HepG2 (cell line): ENCODE data around the gene PA2G4. TPM values are rescaled to one million over a fixed set of nuclear protein-coding genes. Genes with fewer than 3 reads are reported as not detected.

Source experiments
- AGO1 ChIP-seq: fragments of 200-400 bp; formaldehyde crosslinking; IDR thresholded peaks from 2 replicates; pipeline ENCODE4 v1.6.1; 2017; ENCODE audit warnings: mild to moderate bottlenecking, low read depth, low read length, moderate library complexity; ENCODE audit not compliant: poor library complexity, severe bottlenecking
- MIER2 ChIP-seq: IDR thresholded peaks from 2 replicates; pipeline ENCODE4 v1.6.1; 2016; ENCODE audit warnings: missing biosample characterization, missing genetic modification reagents
- REPIN1 ChIP-seq: sonication (generic); formaldehyde crosslinking; IDR thresholded peaks from 2 replicates; pipeline ENCODE4 v1.8.0; 2022; ENCODE audit warnings: missing genetic modification reagents, low read depth, mild to moderate bottlenecking, borderline replicate concordance
- SIX4 ChIP-seq: sonication (generic); formaldehyde crosslinking; IDR thresholded peaks from 2 replicates; pipeline ENCODE4 v1.4.0; 2020; ENCODE audit warnings: missing genetic modification reagents
- TCF7L2 ChIP-seq: IDR thresholded peaks from 2 replicates; pipeline ENCODE4 v1.6.1; 2011; ENCODE audit warnings: mild to moderate bottlenecking, low read depth, low read length, moderate library complexity
- YEATS4 ChIP-seq: sonication (generic); formaldehyde crosslinking; IDR thresholded peaks from 2 replicates; pipeline ENCODE4 v1.4.0; 2020; ENCODE audit warnings: missing genetic modification reagents, borderline replicate concordance
- ZFP36L1 ChIP-seq: sonication (generic); formaldehyde crosslinking; IDR thresholded peaks from 2 replicates; pipeline ENCODE4 v1.8.0; 2022; ENCODE audit warnings: mild to moderate bottlenecking, missing genetic modification reagents, moderate library complexity
- ZNF768 ChIP-seq: sonication (generic); formaldehyde crosslinking; IDR thresholded peaks from 2 replicates; pipeline ENCODE4 v1.4.0; 2020; ENCODE audit warnings: missing genetic modification reagents
- polyA plus RNA-seq, 8 experiments: library from polyadenylated mRNA; depleted of rRNA in 3 of 8; stranded (reverse) in 7 of 8; unstranded in 1 of 8; fragments of >200 nt; fragmentation: Illumina TruSeq in 4 of 8; extraction: Trizol in 4 of 8; gene quantifications; 2 replicates each; pipeline versions ENCODE4 v1.2.1 to v1.2.3, GENCODE V29; 2011 to 2016; ENCODE audit warnings: low read depth in 4 of 8, missing spikeins in 1 of 8, mixed read lengths in 1 of 8; ENCODE audit not compliant: insufficient read depth in 1 of 8
- total RNA-seq, 5 experiments: library from RNA; depleted of rRNA; stranded (reverse); fragments of >200 nt; fragmentation: Illumina TruSeq; extraction: Trizol; gene quantifications; 2 replicates each; pipeline ENCODE4 v1.2.3, GENCODE V29; 2016; ENCODE audit warnings: low read depth in 1 of 5
- TF ChIP-seq, protein P1 (sequence below): sonication (generic); formaldehyde crosslinking; IDR thresholded peaks from 2 replicates; pipeline ENCODE4 v1.5.1; 2020; ENCODE audit warnings: mild to moderate bottlenecking, missing genetic modification reagents, moderate library complexity
- TF ChIP-seq, protein P2 (sequence below): sonication (generic); formaldehyde crosslinking; IDR thresholded peaks from 2 replicates; pipeline ENCODE4 v1.8.1; 2023; ENCODE audit warnings: mild to moderate bottlenecking, moderate library complexity, missing genetic modification reagents
- TF ChIP-seq, protein P3 (sequence below): sonication (generic); formaldehyde crosslinking; IDR thresholded peaks from 2 replicates; pipeline ENCODE4 v1.5.0; 2020; ENCODE audit warnings: mild to moderate bottlenecking, missing genetic modification reagents, borderline replicate concordance
- TF ChIP-seq, protein P4 (sequence below): sonication (generic); formaldehyde crosslinking; IDR thresholded peaks from 2 replicates; pipeline ENCODE4 v1.4.0; 2020; ENCODE audit warnings: missing genetic modification reagents
- TF ChIP-seq, protein P5 (sequence below): sonication (generic); formaldehyde crosslinking; IDR thresholded peaks from 2 replicates; pipeline ENCODE4 v1.8.1; 2023; ENCODE audit warnings: mild to moderate bottlenecking, missing genetic modification reagents, borderline replicate concordance

The PA2G4 gene
- total and polyA plus RNA-seq, 2 of the 13 experiments (the other 11 are each of a cell fraction or from before 2014, with no cell fraction given), result 147 to 240 TPM

DNA sequence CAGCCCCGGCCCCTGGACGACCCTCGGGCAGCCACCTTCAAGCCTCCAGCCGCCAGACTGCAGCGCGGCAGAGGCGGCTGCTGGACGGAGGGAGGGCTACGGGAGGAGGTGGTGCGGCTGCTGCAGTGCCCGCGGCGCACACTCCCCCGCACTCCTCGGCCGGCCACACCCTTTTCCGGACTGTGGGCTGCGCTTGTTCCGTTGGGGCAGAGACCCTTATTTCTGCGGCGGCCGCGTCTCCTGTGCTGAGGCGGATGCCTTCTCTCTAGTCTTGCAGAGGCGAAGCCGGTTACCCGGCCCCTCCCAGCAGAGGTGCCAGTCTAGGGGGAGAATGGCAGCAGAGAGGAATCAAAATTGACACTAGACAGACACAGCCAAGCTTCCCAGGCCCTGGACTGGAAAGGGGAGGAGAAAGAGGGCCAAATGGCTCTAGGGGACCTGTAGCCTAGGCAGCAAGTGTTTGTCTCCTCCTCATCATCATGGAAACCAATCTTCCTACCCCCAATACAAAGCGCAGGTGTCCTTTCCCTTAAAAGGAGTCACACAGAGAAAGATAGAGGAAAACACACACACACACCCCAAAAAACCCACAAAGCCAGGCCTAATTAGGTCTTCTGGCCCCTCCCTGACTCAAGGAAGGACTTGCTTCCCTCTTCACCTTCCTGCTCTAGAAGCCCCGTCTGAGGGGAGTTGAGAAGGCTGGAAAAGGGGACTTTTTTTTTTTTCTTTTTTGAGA lies 25.0 kb downstream of the PA2G4 start (continued):
- TF ChIP-seq, protein P1, sequence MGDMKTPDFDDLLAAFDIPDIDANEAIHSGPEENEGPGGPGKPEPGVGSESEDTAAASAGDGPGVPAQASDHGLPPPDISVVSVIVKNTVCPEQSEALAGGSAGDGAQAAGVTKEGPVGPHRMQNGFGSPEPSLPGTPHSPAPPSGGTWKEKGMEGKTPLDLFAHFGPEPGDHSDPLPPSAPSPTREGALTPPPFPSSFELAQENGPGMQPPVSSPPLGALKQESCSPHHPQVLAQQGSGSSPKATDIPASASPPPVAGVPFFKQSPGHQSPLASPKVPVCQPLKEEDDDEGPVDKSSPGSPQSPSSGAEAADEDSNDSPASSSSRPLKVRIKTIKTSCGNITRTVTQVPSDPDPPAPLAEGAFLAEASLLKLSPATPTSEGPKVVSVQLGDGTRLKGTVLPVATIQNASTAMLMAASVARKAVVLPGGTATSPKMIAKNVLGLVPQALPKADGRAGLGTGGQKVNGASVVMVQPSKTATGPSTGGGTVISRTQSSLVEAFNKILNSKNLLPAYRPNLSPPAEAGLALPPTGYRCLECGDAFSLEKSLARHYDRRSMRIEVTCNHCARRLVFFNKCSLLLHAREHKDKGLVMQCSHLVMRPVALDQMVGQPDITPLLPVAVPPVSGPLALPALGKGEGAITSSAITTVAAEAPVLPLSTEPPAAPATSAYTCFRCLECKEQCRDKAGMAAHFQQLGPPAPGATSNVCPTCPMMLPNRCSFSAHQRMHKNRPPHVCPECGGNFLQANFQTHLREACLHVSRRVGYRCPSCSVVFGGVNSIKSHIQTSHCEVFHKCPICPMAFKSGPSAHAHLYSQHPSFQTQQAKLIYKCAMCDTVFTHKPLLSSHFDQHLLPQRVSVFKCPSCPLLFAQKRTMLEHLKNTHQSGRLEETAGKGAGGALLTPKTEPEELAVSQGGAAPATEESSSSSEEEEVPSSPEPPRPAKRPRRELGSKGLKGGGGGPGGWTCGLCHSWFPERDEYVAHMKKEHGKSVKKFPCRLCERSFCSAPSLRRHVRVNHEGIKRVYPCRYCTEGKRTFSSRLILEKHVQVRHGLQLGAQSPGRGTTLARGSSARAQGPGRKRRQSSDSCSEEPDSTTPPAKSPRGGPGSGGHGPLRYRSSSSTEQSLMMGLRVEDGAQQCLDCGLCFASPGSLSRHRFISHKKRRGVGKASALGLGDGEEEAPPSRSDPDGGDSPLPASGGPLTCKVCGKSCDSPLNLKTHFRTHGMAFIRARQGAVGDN (CRISPR knock-in tag), result peak; percentile 32; the same call in 1 of the 2 replicates
- TF ChIP-seq REPIN1 (CRISPR knock-in tag) (no peak), ZNF768 (CRISPR knock-in tag) (peak; percentile 36; the same call in 1 of the 2 replicates), SIX4 (no peak), TCF7L2 (no peak), YEATS4 (CRISPR knock-in tag) (no peak), ZFP36L1 (no peak), AGO1 (peak; percentile 51), MIER2 (no peak)
- TF ChIP-seq, protein P2, sequence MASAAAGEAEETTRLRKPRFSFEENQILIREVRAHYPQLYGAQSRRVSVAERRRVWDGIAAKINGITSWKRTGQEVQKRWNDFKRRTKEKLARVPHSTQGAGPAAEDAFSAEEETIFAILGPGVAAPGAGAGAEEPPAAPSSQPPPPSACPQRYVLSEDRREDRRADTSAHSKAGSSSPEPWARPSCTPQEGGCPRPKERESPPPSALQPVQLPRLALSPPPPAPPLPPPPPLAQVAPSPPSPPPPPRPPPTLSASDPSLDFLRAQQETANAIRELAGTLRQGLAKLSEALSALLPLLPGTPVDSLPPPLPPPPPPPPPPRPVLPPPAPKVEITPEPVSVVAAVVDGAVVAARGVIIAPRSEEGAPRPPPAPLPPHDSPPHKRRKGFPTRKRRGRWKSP (CRISPR knock-in tag), result no peak
- TF ChIP-seq, protein P3, sequence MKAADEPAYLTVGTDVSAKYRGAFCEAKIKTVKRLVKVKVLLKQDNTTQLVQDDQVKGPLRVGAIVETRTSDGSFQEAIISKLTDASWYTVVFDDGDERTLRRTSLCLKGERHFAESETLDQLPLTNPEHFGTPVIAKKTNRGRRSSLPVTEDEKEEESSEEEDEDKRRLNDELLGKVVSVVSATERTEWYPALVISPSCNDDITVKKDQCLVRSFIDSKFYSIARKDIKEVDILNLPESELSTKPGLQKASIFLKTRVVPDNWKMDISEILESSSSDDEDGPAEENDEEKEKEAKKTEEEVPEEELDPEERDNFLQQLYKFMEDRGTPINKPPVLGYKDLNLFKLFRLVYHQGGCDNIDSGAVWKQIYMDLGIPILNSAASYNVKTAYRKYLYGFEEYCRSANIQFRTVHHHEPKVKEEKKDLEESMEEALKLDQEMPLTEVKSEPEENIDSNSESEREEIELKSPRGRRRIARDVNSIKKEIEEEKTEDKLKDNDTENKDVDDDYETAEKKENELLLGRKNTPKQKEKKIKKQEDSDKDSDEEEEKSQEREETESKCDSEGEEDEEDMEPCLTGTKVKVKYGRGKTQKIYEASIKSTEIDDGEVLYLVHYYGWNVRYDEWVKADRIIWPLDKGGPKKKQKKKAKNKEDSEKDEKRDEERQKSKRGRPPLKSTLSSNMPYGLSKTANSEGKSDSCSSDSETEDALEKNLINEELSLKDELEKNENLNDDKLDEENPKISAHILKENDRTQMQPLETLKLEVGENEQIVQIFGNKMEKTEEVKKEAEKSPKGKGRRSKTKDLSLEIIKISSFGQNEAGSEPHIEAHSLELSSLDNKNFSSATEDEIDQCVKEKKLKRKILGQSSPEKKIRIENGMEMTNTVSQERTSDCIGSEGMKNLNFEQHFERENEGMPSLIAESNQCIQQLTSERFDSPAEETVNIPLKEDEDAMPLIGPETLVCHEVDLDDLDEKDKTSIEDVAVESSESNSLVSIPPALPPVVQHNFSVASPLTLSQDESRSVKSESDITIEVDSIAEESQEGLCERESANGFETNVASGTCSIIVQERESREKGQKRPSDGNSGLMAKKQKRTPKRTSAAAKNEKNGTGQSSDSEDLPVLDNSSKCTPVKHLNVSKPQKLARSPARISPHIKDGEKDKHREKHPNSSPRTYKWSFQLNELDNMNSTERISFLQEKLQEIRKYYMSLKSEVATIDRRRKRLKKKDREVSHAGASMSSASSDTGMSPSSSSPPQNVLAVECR (CRISPR knock-in tag), result peak; percentile 27; the same call in 1 of the 2 replicates
- TF ChIP-seq, protein P4, sequence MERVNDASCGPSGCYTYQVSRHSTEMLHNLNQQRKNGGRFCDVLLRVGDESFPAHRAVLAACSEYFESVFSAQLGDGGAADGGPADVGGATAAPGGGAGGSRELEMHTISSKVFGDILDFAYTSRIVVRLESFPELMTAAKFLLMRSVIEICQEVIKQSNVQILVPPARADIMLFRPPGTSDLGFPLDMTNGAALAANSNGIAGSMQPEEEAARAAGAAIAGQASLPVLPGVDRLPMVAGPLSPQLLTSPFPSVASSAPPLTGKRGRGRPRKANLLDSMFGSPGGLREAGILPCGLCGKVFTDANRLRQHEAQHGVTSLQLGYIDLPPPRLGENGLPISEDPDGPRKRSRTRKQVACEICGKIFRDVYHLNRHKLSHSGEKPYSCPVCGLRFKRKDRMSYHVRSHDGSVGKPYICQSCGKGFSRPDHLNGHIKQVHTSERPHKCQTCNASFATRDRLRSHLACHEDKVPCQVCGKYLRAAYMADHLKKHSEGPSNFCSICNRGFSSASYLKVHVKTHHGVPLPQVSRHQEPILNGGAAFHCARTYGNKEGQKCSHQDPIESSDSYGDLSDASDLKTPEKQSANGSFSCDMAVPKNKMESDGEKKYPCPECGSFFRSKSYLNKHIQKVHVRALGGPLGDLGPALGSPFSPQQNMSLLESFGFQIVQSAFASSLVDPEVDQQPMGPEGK (CRISPR knock-in tag), result 0 out of 2 replicates have a peak, but pooled peaks have one; percentile 53
- TF ChIP-seq, protein P5, sequence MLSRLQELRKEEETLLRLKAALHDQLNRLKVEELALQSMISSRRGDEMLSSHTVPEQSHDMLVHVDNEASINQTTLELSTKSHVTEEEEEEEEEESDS, result no peak
